HEK293 (cell line): ENCODE measurements around the gene PPP3CA.

Source experiments
- CTCF ChIP-seq: fragments of 450-650 bp; formaldehyde crosslinking; IDR thresholded peaks from 2 replicates; pipeline ENCODE4 v1.5.1; 2016; ENCODE audit warnings: missing biosample characterization, missing genetic modification characterization
- ZNF629 ChIP-seq: fragments of 450-650 bp; formaldehyde crosslinking; IDR thresholded peaks from 2 replicates; pipeline ENCODE4 v1.5.1; 2017; ENCODE audit warnings: missing biosample characterization, missing genetic modification characterization

- TF ChIP-seq CTCF (tag by site-specific recombination) = no peak
- TF ChIP-seq ZNF629 (tag by site-specific recombination) = no peak
These were observed 145.9 kb downstream of the PPP3CA start for GRCh38 chr4:101201421-101201820.
